ENCODE results near the gene PNLIPRP1. TPM values are rescaled to one million over a fixed set of nuclear protein-coding genes. Genes with fewer than 3 reads are reported as not detected.
A peak's percentile ranks its signal among the peaks of the same experiment; 100 is the strongest.

Gene PNLIPRP1
- polyA plus RNA-seq, 3 donors = 0.04 TPM; not detected in 2

DNA sequence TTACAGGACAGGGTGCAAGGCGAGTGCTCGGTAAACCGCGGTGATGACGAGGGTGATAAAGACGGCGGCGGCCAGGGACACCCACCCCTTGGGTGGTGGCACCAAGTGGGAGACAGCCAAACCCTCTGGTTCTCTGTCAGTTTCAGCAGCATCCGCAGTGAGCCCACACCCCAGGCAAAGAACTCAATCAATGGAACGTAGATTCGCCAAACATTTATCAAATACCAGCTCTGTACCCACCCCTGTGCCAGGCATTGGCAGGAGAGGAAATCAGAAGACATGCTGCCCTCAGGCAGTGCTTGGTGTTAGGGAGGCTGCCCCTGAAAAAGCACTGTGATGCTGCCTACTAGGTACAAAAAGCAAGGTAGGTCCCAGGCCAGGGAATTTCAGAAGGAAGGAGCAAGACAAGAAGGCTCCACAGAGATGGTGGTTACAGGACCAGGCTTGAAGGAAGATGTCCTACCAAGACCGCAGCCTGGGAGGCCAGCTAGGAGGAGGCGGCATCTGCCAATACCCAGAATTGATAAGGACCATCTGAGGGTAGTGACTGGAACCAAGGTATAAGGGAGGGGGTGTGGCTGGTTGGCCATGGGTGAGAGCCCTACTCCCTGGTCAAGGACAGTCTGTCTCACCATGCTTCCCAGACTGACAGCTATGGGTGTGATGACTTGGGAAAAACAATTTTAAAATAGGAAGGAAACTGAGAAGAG lies 19.8 kb downstream of the PNLIPRP1 start:
- H3K9me3 Mint-ChIP-seq = peaks cover 3 to 19% (median 9%) of the 10 kb centered on the region in 7 donors
- Histone ChIP-seq H3K4me2 (replicated peaks; ENCODE audit: extremely low read depth, low read length, poor library complexity, severe bottlenecking) (no peak overlapping the region), H4K20me1 (ENCODE audit: insufficient read depth, low read length) (no peaks in the 10 kb centered on the region), H3K9ac (ENCODE audit: insufficient read depth, low read length, poor library complexity, severe bottlenecking) (no peak overlapping the region), H3K27me3 (ENCODE audit: control insufficient read depth in 2 of 2, insufficient read depth in 2 of 2, low read length in 2 of 2) (peaks cover 0 to 26% of the 10 kb centered on the region in 2 donors), H3K79me2 (ENCODE audit: insufficient read depth, low read length) (no peaks in the 10 kb centered on the region), H3K9me3 (replicated peaks in 1 of 2; ENCODE audit: control insufficient read depth in 1 of 2, insufficient read depth in 1 of 2, low read length in 2 of 2) (peaks cover 0 to 9% of the 10 kb centered on the region in 2 donors), H2AFZ (ENCODE audit: insufficient read depth, low read depth, low read length, poor library complexity, severe bottlenecking) (no peak overlapping the region), H3K27ac (ENCODE audit: low read depth in 1 of 2, low read length in 2 of 2) (no peak overlapping the region), H3K4me1 (ENCODE audit: control insufficient read depth in 1 of 2, insufficient read depth in 2 of 2, low read length in 2 of 2) (no peaks in the 10 kb centered on the region), H3K36me3 (replicated peaks in 1 of 2; ENCODE audit: control insufficient read depth in 1 of 2, insufficient read depth in 2 of 2, low read length in 2 of 2) (no peaks in the 10 kb centered on the region), H3K4me3 (replicated peaks in 1 of 3; ENCODE audit: low read depth in 2 of 3, low read length in 3 of 3) (no peak overlapping the region)
- no peak overlapping the region for H3K27ac Mint-ChIP-seq
- H3K4me3 Mint-ChIP-seq = peak overlapping the region in 1 of 2 donors; percentile 54
- H3K4me1 Mint-ChIP-seq = no peaks in the 10 kb centered on the region
- no peak for DNase-seq
- TF ChIP-seq, protein P1, sequence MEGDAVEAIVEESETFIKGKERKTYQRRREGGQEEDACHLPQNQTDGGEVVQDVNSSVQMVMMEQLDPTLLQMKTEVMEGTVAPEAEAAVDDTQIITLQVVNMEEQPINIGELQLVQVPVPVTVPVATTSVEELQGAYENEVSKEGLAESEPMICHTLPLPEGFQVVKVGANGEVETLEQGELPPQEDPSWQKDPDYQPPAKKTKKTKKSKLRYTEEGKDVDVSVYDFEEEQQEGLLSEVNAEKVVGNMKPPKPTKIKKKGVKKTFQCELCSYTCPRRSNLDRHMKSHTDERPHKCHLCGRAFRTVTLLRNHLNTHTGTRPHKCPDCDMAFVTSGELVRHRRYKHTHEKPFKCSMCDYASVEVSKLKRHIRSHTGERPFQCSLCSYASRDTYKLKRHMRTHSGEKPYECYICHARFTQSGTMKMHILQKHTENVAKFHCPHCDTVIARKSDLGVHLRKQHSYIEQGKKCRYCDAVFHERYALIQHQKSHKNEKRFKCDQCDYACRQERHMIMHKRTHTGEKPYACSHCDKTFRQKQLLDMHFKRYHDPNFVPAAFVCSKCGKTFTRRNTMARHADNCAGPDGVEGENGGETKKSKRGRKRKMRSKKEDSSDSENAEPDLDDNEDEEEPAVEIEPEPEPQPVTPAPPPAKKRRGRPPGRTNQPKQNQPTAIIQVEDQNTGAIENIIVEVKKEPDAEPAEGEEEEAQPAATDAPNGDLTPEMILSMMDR (IDR thresholded peaks at IDR 0.05) = no peak
- WGBS (ENCODE audit: insufficient coverage) = 91% methylated on average over 10 of the region's 13 CpGs
- peaks cover 22 to 34% (median 34%) of the 10 kb centered on the region in 3 donors for H3K27me3 Mint-ChIP-seq (ENCODE audit: low read depth in 3 of 3)
- intact Hi-C loops (cut with micrococcal nuclease) = no loop called here
- no peaks in the 10 kb centered on the region for H3K36me3 Mint-ChIP-seq

DNA sequence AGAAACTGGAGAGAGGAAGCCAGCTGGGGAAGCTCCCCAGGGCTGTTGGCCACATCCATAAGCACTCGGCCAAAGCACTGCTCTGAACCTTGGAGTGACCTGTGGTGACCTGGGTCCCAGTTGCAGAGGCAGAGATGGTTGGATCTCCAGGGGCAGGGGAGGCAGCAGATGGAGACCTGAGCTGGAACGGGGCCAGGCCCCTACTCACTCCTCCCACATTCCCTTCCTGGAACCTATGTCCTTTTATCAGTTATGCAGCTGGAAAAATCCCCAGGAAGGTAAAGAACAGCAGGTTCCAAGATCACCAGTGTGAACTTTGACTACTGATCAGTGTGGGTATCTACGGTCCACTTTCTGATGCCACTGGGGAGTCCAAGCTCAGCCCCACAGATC lies 20.4 kb downstream of the PNLIPRP1 start:
- Mint-ChIP-seq H3K9me3 (peaks cover 3 to 19% (median 9%) of the 10 kb centered on the region in 7 donors), H3K27me3 (ENCODE audit: low read depth in 3 of 3) (peaks cover 19 to 36% (median 32%) of the 10 kb centered on the region in 3 donors), H3K4me3 (peak overlapping the region in 1 of 2 donors; percentile 54), H3K27ac (no peak overlapping the region), H3K36me3 (no peaks in the 10 kb centered on the region), H3K4me1 (no peaks in the 10 kb centered on the region)
- H3K4me2 ChIP-seq (replicated peaks; ENCODE audit: extremely low read depth, low read length, poor library complexity, severe bottlenecking) = no peak overlapping the region
- no peak overlapping the region for H3K27ac ChIP-seq (ENCODE audit: low read depth in 1 of 2, low read length in 2 of 2)
- peaks cover 0 to 10% of the 10 kb centered on the region in 2 donors for H3K9me3 ChIP-seq (replicated peaks in 1 of 2; ENCODE audit: control insufficient read depth in 1 of 2, insufficient read depth in 1 of 2, low read length in 2 of 2)
- no peaks in the 10 kb centered on the region for H3K79me2 ChIP-seq (ENCODE audit: insufficient read depth, low read length)
- DNase-seq = no peak
- intact Hi-C loops (cut with micrococcal nuclease) = no loop called here
- peaks cover 0 to 26% of the 10 kb centered on the region in 2 donors for H3K27me3 ChIP-seq (ENCODE audit: control insufficient read depth in 2 of 2, insufficient read depth in 2 of 2, low read length in 2 of 2)
- TF ChIP-seq, protein P1 (IDR thresholded peaks at IDR 0.05) = no peak
- no peak overlapping the region for H2AFZ ChIP-seq (ENCODE audit: insufficient read depth, low read depth, low read length, poor library complexity, severe bottlenecking)
- 75% methylated on average over 3 of the region's 3 CpGs for WGBS (ENCODE audit: insufficient coverage)
- no peak overlapping the region for H3K4me3 ChIP-seq (replicated peaks in 1 of 3; ENCODE audit: low read depth in 2 of 3, low read length in 3 of 3)
- H3K4me1 ChIP-seq (ENCODE audit: control insufficient read depth in 1 of 2, insufficient read depth in 2 of 2, low read length in 2 of 2) = no peaks in the 10 kb centered on the region
- no peaks in the 10 kb centered on the region for H3K36me3 ChIP-seq (replicated peaks in 1 of 2; ENCODE audit: control insufficient read depth in 1 of 2, insufficient read depth in 2 of 2, low read length in 2 of 2)
- H4K20me1 ChIP-seq (ENCODE audit: insufficient read depth, low read length) = no peaks in the 10 kb centered on the region
- no peak overlapping the region for H3K9ac ChIP-seq (ENCODE audit: insufficient read depth, low read length, poor library complexity, severe bottlenecking)
